HG03565 (cell line): Measurements from ENCODE around the gene ABO.
"Not testable (repeated sequence)": the region's sequence is repeated elsewhere in the genome, so short reads cannot be mapped to it uniquely, and the experiment has no call there.

Source experiments
- ATAC-seq: cut with Tn5 transposase; IDR thresholded peaks from one replicate; pipeline ENCODE4 v1.9.1; 2021; ENCODE audit warnings: mild to moderate bottlenecking, moderate library complexity; ENCODE audit not compliant: unreplicated experiment

ABO gene

GRCh38 chr9:133290751-133291302, 15.8 kb upstream of the ABO start:
- ATAC-seq: no peak

- no peak for ATAC-seq
These were observed 11.5 kb upstream of the ABO start for GRCh38 chr9:133286523-133286922.

DNA sequence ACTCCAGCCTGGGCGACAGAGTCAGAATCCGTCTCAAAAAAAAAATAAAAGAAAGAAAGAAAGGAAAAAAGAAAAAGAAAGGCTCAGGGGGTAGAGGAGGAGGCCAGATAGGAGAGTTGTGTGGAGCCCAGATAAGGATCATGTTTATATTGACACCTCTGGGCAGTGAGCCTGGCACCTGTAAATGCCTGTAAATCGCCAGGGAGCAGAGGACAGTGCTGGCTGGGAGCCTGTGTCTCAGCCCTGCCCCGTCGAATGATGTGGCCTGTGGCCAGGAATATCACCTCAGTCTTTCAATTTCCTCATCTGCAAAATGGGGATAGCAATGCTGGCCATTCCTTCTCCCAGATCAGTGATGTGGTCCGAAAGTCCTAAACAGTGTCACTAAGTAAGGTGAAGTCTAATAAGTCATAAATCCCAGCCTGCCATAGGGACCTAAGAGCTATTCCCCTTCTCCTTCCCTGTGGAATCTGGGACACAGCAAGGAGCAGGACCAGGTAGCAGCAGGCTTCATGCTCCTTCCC, 10.3 kb upstream of the ABO start:
- no peak for ATAC-seq

GRCh38 chr9:133284362-133284761, 9.4 kb upstream of the ABO start:
- no peak for ATAC-seq

- not testable (repeated sequence) for ATAC-seq
These were observed 8.4 kb upstream of the ABO start for GRCh38 chr9:133283255-133284032.

GRCh38 chr9:133282464-133283238, 7.7 kb upstream of the ABO start:
- ATAC-seq: no peak

DNA sequence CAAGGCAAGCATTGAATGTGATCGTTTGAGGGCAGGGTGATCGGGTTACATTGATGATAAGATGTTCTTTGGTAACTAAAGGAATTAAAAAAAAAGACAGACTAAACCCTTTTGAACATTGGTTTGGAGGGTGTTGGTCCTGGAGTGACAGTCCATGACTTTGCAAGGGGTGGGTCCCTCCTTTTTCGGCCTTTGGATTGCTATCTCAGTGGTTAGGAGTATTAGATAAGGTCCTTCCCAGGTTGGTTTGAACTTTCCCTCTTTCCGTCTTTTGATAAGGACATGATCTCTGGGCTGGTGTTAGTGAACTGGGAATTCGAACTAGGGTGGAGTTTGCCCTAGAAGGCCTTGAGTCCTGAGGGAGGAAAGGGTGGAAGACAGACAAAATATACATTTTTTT, 5.4 kb upstream of the ABO start:
- no peak for ATAC-seq

DNA sequence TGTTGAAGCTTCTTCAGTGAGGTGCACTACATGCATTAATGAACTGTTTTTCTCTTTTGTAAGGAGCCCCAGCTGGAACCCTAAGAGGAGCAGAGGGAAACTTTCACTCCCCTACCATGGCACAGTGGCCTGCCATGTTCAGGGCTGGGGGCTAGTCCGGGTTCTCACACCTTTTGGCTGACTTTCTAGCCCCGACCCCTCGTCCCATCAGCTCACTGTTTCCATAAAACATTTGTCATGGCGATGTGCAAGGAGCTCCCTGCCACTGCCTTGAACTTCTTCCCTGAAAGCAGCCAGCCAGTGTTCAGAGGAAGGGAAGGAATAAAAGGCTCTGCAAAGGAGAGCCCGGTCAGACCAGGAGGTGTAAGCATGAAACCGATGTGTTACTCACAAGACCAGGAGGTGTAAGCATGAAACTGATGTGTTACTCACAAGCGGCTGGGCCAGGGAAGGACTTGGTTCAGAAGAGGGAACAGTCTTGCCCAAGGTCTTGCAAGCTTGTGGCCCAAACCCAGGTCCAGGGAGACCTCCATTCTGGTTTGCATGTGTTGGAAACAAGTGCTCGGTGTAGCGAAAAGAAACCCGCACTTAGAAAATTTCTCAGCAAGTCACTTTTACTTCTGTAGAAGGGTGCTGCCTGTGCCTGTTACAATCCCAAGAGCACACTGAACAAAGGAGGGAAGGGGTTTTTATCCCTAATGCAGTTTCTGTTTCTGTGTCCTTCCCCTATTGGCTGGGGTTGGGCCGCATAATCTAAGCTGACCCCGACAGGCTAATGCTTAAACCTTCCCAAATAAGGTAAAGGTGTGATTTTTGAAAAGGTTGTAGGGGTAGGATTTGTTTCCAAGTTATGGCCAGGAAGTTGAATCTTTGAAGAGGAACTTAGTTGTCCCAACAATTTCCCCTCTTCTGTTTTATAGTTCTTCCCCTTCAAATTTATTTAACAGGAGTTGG, 3.4 kb upstream of the ABO start:
- no peak for ATAC-seq

GRCh38 chr9:133277467-133277866, 2.5 kb upstream of the ABO start:
- no peak for ATAC-seq

- no peak for ATAC-seq
These were observed 1.9 kb upstream of the ABO start for GRCh38 chr9:133276923-133277322.

GRCh38 chr9:133276001-133276884, 1.2 kb upstream of the ABO start:
- ATAC-seq: no peak

DNA sequence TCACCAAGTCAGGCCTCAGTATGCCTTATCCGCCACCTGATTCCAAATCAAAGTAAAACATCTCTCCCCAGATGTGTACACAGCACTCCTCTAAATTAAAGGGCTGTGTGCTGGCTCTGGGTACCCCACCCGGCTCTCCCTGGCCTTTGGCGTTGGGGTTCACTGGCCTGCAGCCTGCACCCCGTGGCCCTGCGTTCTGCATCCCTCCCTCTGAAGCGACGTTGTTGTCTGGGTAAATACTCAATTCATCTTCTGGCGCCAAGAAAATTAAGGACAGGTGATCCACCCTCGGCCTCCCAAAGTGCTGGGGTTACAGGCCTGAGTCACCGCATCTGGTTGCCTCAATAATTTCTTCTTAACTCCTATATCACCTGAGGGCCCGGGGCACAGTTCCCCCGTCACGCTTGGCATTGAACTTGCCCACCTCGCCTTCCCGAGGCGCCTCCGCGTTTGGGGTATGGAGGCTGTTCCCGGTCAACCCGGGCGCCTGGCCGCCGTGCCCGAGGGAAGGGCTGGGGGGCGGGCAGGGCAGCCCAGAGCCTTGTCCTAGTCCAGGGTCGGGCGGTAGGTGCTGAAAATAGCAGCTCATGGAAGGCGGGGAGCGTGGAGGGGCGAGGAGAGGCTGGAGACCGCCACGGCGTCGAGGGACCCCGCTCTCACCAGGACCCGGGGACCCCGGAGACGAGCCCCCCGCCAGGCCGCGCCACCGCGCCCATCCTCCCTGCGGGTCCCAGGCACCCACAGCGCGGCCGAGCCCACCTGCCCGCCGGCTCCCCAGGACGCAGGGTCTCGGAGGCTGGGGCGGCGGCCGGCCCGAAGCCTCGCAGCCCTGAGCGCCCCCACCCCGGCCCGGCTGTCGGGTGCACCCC, 531 bp downstream of the ABO start:
- ATAC-seq: no peak

DNA sequence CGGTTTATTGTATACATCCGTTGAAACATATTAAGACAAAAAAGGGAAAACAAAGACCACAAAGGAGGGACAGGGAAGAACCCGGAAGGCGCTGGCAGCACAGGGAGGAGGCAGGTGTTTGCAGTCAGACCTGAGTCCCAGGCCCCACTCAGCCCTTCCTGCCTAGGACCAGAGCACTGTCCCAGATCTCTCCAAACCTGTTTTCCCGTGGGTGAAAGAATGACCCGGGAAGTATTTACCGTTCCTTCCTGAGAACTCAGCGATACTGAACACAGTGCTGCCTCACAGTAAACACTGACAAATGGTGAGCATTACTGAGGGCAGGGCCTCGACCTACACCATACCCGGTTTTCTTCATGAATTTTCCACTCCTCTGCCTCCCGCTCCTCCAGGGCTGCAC, 1.2 kb downstream of the ABO start:
- no peak for ATAC-seq

GRCh38 chr9:133273098-133273497, 1.9 kb downstream of the ABO start:
- no peak for ATAC-seq

GRCh38 chr9:133269537-133270362, 5.3 kb downstream of the ABO start:
- no peak for ATAC-seq

DNA sequence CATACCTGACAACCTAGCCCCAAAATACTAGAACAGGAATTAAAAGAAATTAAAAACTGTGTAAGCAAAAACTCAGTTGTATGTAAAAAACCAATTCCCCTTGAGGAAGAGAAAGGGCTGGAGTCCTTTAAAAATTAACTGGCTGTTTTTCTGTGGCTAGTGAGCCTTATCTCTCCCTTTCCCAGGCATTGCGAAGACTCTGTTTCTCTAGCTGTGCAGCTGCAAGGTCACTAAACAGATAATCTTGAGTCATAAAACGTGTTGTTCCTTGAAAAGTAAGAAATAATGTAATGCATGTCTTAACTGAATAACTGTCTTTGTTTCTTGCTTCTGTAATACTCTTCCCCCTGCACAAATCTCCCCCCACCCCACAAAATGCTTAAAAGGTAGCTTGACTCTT, 5.9 kb downstream of the ABO start:
- ATAC-seq: not testable (repeated sequence)

DNA sequence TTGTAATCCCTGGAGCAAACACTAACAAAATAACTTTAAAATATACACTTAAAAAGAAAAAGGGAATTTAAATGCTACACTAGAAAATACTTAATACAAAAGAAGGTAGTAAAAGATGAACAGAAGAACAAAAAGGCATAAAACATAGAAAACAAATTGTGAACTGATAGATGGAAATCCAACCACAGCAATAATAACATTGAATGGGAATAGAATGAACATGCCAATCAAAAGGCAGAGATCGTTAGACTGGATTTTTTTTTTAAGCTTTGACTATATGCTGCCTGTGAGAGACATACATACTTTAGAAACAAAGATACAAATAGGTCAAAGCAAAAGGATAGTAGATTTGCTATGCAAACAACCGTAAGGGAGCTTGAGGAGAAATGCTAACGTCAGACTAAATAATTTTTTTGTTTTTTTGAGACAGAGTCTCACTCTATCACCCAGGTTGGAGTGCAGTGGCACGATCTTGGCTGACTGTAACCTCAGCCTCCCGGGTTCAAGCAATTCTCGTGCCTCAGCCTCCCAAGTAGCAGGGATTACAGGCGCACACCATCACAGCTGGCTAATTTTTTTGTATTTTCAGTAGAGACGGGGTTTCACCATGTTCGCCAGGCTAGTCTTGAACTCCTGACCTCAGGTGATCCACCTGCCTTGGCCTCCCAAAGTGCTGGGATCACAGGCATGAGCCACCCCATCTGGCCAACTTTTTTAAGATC, 6.5 kb downstream of the ABO start:
- no peak for ATAC-seq
